K562 (cell line): ENCODE measurements around the gene ADORA1.

Source experiments
- CHD2 ChIP-seq: IDR thresholded peaks from 2 replicates; pipeline ENCODE4 v1.6.1; 2011; ENCODE audit warnings: low read depth, low read length
- CTCF ChIP-seq, 3 experiments: IDR thresholded peaks in 2 of 3; conservative IDR thresholded peaks in 1 of 3; 2 replicates each; pipeline ENCODE4 v1.5.1; 2011 to 2012; ENCODE audit warnings: low read length in 3 of 3, mild to moderate bottlenecking in 3 of 3, control low read depth in 2 of 3, improper control_type of control experiment in 1 of 3, inconsistent platforms in 1 of 3, low read depth in 1 of 3, mixed read lengths in 1 of 3, moderate library complexity in 1 of 3; ENCODE audit not compliant: insufficient read depth in 2 of 3
- EP300 ChIP-seq: IDR thresholded peaks from 2 replicates; pipeline ENCODE4 v1.6.1; 2012; ENCODE audit warnings: low read length, improper control_type of control experiment
- JUN ChIP-seq, 2 experiments: sonication (generic) in 1 of 2; formaldehyde crosslinking in 1 of 2; IDR thresholded peaks; 2 replicates each; pipeline versions ENCODE4 v1.6.1 to v1.8.0; 2012 to 2022; ENCODE audit warnings: borderline replicate concordance in 2 of 2, mild to moderate bottlenecking in 2 of 2, improper control_type of control experiment in 1 of 2, low read depth in 1 of 2, low read length in 1 of 2, missing genetic modification reagents in 1 of 2
- MAX ChIP-seq: sonication (generic); formaldehyde crosslinking; IDR thresholded peaks from 2 replicates; pipeline ENCODE4 v1.9.0; 2022; ENCODE audit warnings: mild to moderate bottlenecking, missing genetic modification reagents
- NKRF ChIP-seq: fragments of 450-650 bp; IDR thresholded peaks from 2 replicates; pipeline ENCODE4 v1.6.1; 2016; ENCODE audit warnings: borderline replicate concordance
- USF2 ChIP-seq: sonication (generic); formaldehyde crosslinking; IDR thresholded peaks from 2 replicates; pipeline ENCODE4 v1.5.0; 2020; ENCODE audit warnings: missing genetic modification reagents
- ZFP1 ChIP-seq: fragments of 450-650 bp; formaldehyde crosslinking; IDR thresholded peaks from 2 replicates; pipeline ENCODE4 v1.4.0; 2020; ENCODE audit warnings: mild to moderate bottlenecking, mixed read lengths
- ZNF586 ChIP-seq: fragments of 450-650 bp; formaldehyde crosslinking; conservative IDR thresholded peaks from 2 replicates; pipeline ENCODE4 v1.4.0; 2020; ENCODE audit warnings: mild to moderate bottlenecking, moderate library complexity

GRCh38 chr1:203169770-203170520 is 42.4 kb downstream of the ADORA1 start:
- TF ChIP-seq CTCF (IDR thresholded peaks at IDR 0.05 in 2 of 3, conservative IDR thresholded peaks at IDR 0.05 in 1 of 3; ENCODE audit: insufficient read depth in 2 of 3, low read depth in 1 of 3, low read length in 3 of 3) (no peak), JUN (IDR thresholded peaks at IDR 0.05; ENCODE audit: borderline replicate concordance, low read depth, low read length) (no peak), JUN (CRISPR knock-in tag; IDR thresholded peaks at IDR 0.05; ENCODE audit: borderline replicate concordance) (no peak), ZNF586 (CRISPR knock-in tag) (no peak), USF2 (CRISPR knock-in tag) (no peak), NKRF (no peak), CHD2 (no peak), ZFP1 (CRISPR knock-in tag) (no peak), MAX (no peak), EP300 (no peak)
